H9 (cell line): ENCODE measurements around the gene CCDC40. TPM values are rescaled to one million over a fixed set of nuclear protein-coding genes. Genes with fewer than 3 reads are reported as not detected.

Source experiments
- DNase-seq: peaks from one replicate; pipeline ENCODE4 v3.0.0-alpha.2; 2017
- H2AFZ ChIP-seq: one replicate; pipeline ENCODE4 v1.6.1; 2013; ENCODE audit warnings: mild to moderate bottlenecking, low read length, control low read depth, moderate library complexity
- H2AK5ac ChIP-seq: 2 replicates; pipeline ENCODE4 v1.6.1; 2013; ENCODE audit warnings: low read length, control low read depth, mixed read lengths; ENCODE audit not compliant: insufficient read length
- H2BK120ac ChIP-seq: one replicate; pipeline ENCODE4 v1.6.1; 2013; ENCODE audit warnings: low read depth, mild to moderate bottlenecking, low read length, control low read depth, inconsistent platforms; ENCODE audit not compliant: poor library complexity, severe bottlenecking
- H2BK12ac ChIP-seq: 2 replicates; pipeline ENCODE4 v1.6.1; 2013; ENCODE audit warnings: low read length, control low read depth, mixed read lengths, low read depth; ENCODE audit not compliant: insufficient read length
- H2BK15ac ChIP-seq: 2 replicates; pipeline ENCODE4 v1.6.1; 2013; ENCODE audit warnings: low read depth, low read length, control low read depth
- H2BK20ac ChIP-seq: one replicate; pipeline ENCODE4 v1.6.1; 2013; ENCODE audit warnings: low read depth, mild to moderate bottlenecking, low read length, control low read depth, inconsistent platforms; ENCODE audit not compliant: poor library complexity, severe bottlenecking
- H2BK5ac ChIP-seq: 2 replicates; pipeline ENCODE4 v1.6.1; 2013; ENCODE audit warnings: low read length, control low read depth, mixed read lengths; ENCODE audit not compliant: insufficient read length
- H3K14ac ChIP-seq: 2 replicates; pipeline ENCODE4 v1.6.1; 2013; ENCODE audit warnings: low read length, control low read depth; ENCODE audit not compliant: insufficient read depth
- H3K18ac ChIP-seq: 2 replicates; pipeline ENCODE4 v1.6.1; 2013; ENCODE audit warnings: low read depth, mild to moderate bottlenecking, mixed read lengths, low read length, control low read depth; ENCODE audit not compliant: insufficient read length
- H3K23ac ChIP-seq: 2 replicates; pipeline ENCODE4 v1.6.1; 2013; ENCODE audit warnings: low read length, control low read depth, mixed read lengths, low read depth; ENCODE audit not compliant: insufficient read length
- H3K23me2 ChIP-seq: 2 replicates; pipeline ENCODE4 v1.6.1; 2013; ENCODE audit warnings: low read depth, mild to moderate bottlenecking, mixed read lengths, low read length, control low read depth; ENCODE audit not compliant: insufficient read length, poor library complexity, severe bottlenecking
- H3K27ac ChIP-seq: 2 replicates; pipeline ENCODE4 v1.5.1; 2013; ENCODE audit warnings: low read length, control low read depth, mixed read lengths, low read depth; ENCODE audit not compliant: insufficient read length
- H3K27me3 ChIP-seq: 2 replicates; pipeline ENCODE4 v1.6.1; 2013; ENCODE audit warnings: low read length, control low read depth, inconsistent platforms; ENCODE audit not compliant: insufficient read depth
- H3K4ac ChIP-seq: 2 replicates; pipeline ENCODE4 v1.6.1; 2013; ENCODE audit warnings: low read depth, mild to moderate bottlenecking, control low read depth, inconsistent platforms, low read length, moderate library complexity
- H3K4me1 ChIP-seq: 2 replicates; pipeline ENCODE4 v1.6.1; 2013; ENCODE audit warnings: low read length, control low read depth, inconsistent platforms; ENCODE audit not compliant: insufficient read depth
- H3K4me2 ChIP-seq: 2 replicates; pipeline ENCODE4 v1.6.1; 2013; ENCODE audit warnings: low read length, control low read depth, mixed read lengths; ENCODE audit not compliant: insufficient read length, insufficient read depth
- H3K56ac ChIP-seq: 2 replicates; pipeline ENCODE4 v1.6.1; 2013; ENCODE audit warnings: low read depth, mild to moderate bottlenecking, mixed read lengths, low read length, control low read depth; ENCODE audit not compliant: insufficient read length
- H3K79me1 ChIP-seq: 2 replicates; pipeline ENCODE4 v1.6.1; 2013; ENCODE audit warnings: low read depth, mild to moderate bottlenecking, moderate library complexity, low read length, control low read depth, inconsistent platforms; ENCODE audit not compliant: insufficient read depth, poor library complexity, severe bottlenecking
- H3K79me2 ChIP-seq: 2 replicates; pipeline ENCODE4 v1.6.1; 2013; ENCODE audit warnings: low read length, control low read depth, inconsistent platforms; ENCODE audit not compliant: insufficient read depth
- H3K9ac ChIP-seq: 2 replicates; pipeline ENCODE4 v1.6.1; 2013; ENCODE audit warnings: low read length, control low read depth, mixed read lengths; ENCODE audit not compliant: insufficient read length; ENCODE audit errors: extremely low read depth
- H3K9me3 ChIP-seq: one replicate; pipeline ENCODE4 v1.6.1; 2013; ENCODE audit warnings: low read depth, low read length, inconsistent platforms; ENCODE audit not compliant: control insufficient read depth
- H3T11ph ChIP-seq: one replicate; pipeline ENCODE4 v1.6.1; 2013; ENCODE audit warnings: mild to moderate bottlenecking, low read length, control low read depth, inconsistent platforms
- H4K20me1 ChIP-seq: one replicate; pipeline ENCODE4 v1.6.1; 2013; ENCODE audit not compliant: control insufficient read depth, insufficient read length, insufficient read depth
- H4K5ac ChIP-seq: 2 replicates; pipeline ENCODE4 v1.6.1; 2013; ENCODE audit warnings: low read depth, mild to moderate bottlenecking, mixed read lengths, low read length, control low read depth; ENCODE audit not compliant: insufficient read length
- H4K8ac ChIP-seq: replicated peaks from 2 replicates; pipeline ENCODE4 v1.6.1; 2013; ENCODE audit warnings: low read length, control low read depth, mixed read lengths, low read depth; ENCODE audit not compliant: insufficient read length
- H4K91ac ChIP-seq: 2 replicates; pipeline ENCODE4 v1.6.1; 2013; ENCODE audit warnings: low read depth, mild to moderate bottlenecking, moderate library complexity, mixed read lengths, low read length, control low read depth; ENCODE audit not compliant: insufficient read length
- H3K27ac Mint-ChIP-seq, 3 experiments: 2 replicates in 2 of 3; 3 replicates in 1 of 3; pipeline ENCODE4 v1.8.0; 2020 to 2021; ENCODE audit warnings: mixed read lengths in 3 of 3, mild to moderate bottlenecking in 1 of 3, moderate library complexity in 1 of 3
- H3K27me3 Mint-ChIP-seq: 2 replicates; pipeline ENCODE4 v1.8.0; 2021; ENCODE audit warnings: low read depth, mild to moderate bottlenecking, moderate library complexity, mixed read lengths
- H3K36me3 Mint-ChIP-seq, 3 experiments: 2 replicates in 2 of 3; 3 replicates in 1 of 3; pipeline ENCODE4 v1.8.0; 2020 to 2021; ENCODE audit warnings: low read depth in 3 of 3, mixed read lengths in 3 of 3; ENCODE audit not compliant: insufficient read depth in 1 of 3
- H3K4me1 Mint-ChIP-seq, 2 experiments: 2 replicates each; pipeline ENCODE4 v1.8.0; 2020; ENCODE audit warnings: mixed read lengths in 2 of 2
- H3K4me3 Mint-ChIP-seq, 2 experiments: 2 replicates in 1 of 2; 3 replicates in 1 of 2; pipeline ENCODE4 v1.8.0; 2020 to 2021; ENCODE audit warnings: mild to moderate bottlenecking in 2 of 2, mixed read lengths in 2 of 2, moderate library complexity in 1 of 2
- H3K9me3 Mint-ChIP-seq, 2 experiments: 2 replicates in 1 of 2; 3 replicates in 1 of 2; pipeline ENCODE4 v1.8.0; 2020; ENCODE audit warnings: mild to moderate bottlenecking in 2 of 2, mixed read lengths in 2 of 2, moderate library complexity in 1 of 2
- WGBS: extraction: QIAGEN DNeasy Blood & Tissue Kit; methylation state at CpG from one replicate; pipeline ENCODE4 v1.1.7; 2013; ENCODE audit warnings: missing lambda C conversion rate, low lambda C conversion rate, mixed read lengths; ENCODE audit not compliant: insufficient read length; ENCODE audit errors: extremely low coverage; 5-methylcytosine and 5-hydroxymethylcytosine counted together
- total RNA-seq: library from RNA; stranded (reverse); gene quantifications from 2 replicates; pipeline ENCODE4 v1.2.1, GENCODE V29; 2021
- TF ChIP-seq, protein P1 (sequence below): fragments of 200-600 bp; sonication (generic); conservative IDR thresholded peaks from 3 replicates; pipeline ENCODE4 v1.8.0; 2021; ENCODE audit warnings: antibody characterized with exemption, mild to moderate bottlenecking

CCDC40 gene
- total RNA-seq, 1 experiment from 2014 or later, result 8.9 TPM

DNA sequence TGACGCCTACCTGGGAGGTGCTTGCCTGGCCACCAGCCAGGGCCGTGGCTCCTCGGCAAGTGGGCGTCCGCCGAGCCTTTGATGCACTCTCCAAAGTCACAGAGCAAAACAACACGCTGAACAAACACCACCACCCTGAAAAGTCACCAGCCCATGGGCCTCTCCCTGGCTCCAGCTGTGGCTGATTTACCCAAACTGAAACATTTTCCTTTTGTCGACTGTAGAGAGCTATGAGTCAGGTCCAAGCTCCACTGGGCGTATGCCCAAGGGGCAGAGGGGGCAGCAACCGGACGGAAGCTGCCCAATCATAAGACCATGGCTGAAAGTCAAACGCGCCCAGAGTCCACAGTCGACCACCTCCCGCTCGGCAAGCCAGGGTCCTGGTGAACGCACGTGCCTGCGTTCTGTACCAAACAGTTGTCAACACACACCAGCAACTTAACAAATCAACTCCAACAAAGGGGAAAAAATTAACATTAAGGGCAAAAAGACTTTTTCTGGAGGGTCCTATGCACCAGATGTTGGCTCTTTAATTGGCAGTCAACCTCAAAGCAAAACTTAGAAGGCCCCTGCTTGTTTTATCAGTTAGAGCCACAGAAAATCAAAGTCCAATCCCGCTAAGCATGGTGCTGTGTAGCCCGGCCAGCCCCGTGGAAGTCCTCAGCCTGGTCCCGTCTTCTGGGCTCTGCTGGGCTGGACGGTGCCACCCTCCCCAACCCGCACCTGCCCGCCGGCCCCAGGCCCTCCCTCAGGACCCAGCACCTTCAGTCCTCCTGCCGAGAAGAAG is 48.1 kb upstream of the CCDC40 start:
- H3K4me1 ChIP-seq, result peaks cover 3% of the 10 kb centered on the region; the same call in 1 of the 2 replicates
- no peak overlapping the region for H3K4ac ChIP-seq
- TF ChIP-seq, protein P1, sequence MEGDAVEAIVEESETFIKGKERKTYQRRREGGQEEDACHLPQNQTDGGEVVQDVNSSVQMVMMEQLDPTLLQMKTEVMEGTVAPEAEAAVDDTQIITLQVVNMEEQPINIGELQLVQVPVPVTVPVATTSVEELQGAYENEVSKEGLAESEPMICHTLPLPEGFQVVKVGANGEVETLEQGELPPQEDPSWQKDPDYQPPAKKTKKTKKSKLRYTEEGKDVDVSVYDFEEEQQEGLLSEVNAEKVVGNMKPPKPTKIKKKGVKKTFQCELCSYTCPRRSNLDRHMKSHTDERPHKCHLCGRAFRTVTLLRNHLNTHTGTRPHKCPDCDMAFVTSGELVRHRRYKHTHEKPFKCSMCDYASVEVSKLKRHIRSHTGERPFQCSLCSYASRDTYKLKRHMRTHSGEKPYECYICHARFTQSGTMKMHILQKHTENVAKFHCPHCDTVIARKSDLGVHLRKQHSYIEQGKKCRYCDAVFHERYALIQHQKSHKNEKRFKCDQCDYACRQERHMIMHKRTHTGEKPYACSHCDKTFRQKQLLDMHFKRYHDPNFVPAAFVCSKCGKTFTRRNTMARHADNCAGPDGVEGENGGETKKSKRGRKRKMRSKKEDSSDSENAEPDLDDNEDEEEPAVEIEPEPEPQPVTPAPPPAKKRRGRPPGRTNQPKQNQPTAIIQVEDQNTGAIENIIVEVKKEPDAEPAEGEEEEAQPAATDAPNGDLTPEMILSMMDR, result no peak
- H3K4me1 Mint-ChIP-seq, result peaks cover 44 to 55% of the 10 kb centered on the region in 2 experiments
- H3K79me1 ChIP-seq, result peaks cover 9% of the 10 kb centered on the region
- H4K8ac ChIP-seq, result no peak overlapping the region
- no peak overlapping the region for H3K9ac ChIP-seq
- H3K4me2 ChIP-seq, result no peak overlapping the region
- H3K27ac ChIP-seq, result no peak overlapping the region
- H2BK120ac ChIP-seq, result no peak overlapping the region
- no CpG with 5 or more reads among the region's 28 CpGs for WGBS
- H3K23ac ChIP-seq, result no peak overlapping the region
- H2BK20ac ChIP-seq, result no peak overlapping the region
- H3T11ph ChIP-seq, result no peak overlapping the region
- H2BK12ac ChIP-seq, result no peak overlapping the region
- no peak overlapping the region; a peak in 1 of 5 replicates for H3K4me3 Mint-ChIP-seq
- H3K56ac ChIP-seq, result no peak overlapping the region
- H2BK15ac ChIP-seq, result no peak overlapping the region
- DNase-seq, result no peak
- H2BK5ac ChIP-seq, result no peak overlapping the region
- H3K9me3 ChIP-seq, result no peaks in the 10 kb centered on the region
- H3K27me3 ChIP-seq, result no peaks in the 10 kb centered on the region
- H3K18ac ChIP-seq, result no peak overlapping the region
- H2AK5ac ChIP-seq, result no peak overlapping the region
- no peaks in the 10 kb centered on the region for H4K20me1 ChIP-seq
- peaks cover 2% of the 10 kb centered on the region; the same call in 1 of the 2 replicates for H3K79me2 ChIP-seq
- H3K27me3 Mint-ChIP-seq, result peaks cover 1% of the 10 kb centered on the region; the same call in 1 of the 2 replicates
- peak overlapping the region; percentile 5 to 60 (median 44); a peak in 4 of 7 replicates for H3K27ac Mint-ChIP-seq
- H3K14ac ChIP-seq, result no peak overlapping the region
- no peak overlapping the region for H2AFZ ChIP-seq
- H3K36me3 Mint-ChIP-seq, result peaks cover 0 to 7% (median 0%) of the 10 kb centered on the region in 3 experiments; a peak in 2 of 7 replicates
- H4K5ac ChIP-seq, result no peak overlapping the region
- no peaks in the 10 kb centered on the region; a peak in 1 of 5 replicates for H3K9me3 Mint-ChIP-seq
- H3K23me2 ChIP-seq, result no peaks in the 10 kb centered on the region
- no peak overlapping the region for H4K91ac ChIP-seq
